ENCODE data around the gene CDC42EP3.
A peak's percentile ranks its signal among the peaks of the same experiment; 100 is the strongest.

The CDC42EP3 gene

GRCh38 chr2:37665043-37665442 is 6.4 kb downstream of the CDC42EP3 start:
- no peak for DNase-seq
- peaks cover 16% of the 10 kb centered on the region for H3K36me3 Mint-ChIP-seq (ENCODE audit: low read depth)
- H3K27ac Mint-ChIP-seq = no peak overlapping the region
- H3K9me3 Mint-ChIP-seq = no peaks in the 10 kb centered on the region
- TF ChIP-seq CTCF (IDR thresholded peaks at IDR 0.05) = no peak
- H3K4me3 Mint-ChIP-seq = no peak overlapping the region
- peaks cover 20% of the 10 kb centered on the region for H3K27me3 Mint-ChIP-seq (ENCODE audit: low read depth, poor library complexity)
- peaks cover 26% of the 10 kb centered on the region for H3K4me1 Mint-ChIP-seq

GRCh38 chr2:37664231-37664643 is 7.2 kb downstream of the CDC42EP3 start:
- Mint-ChIP-seq H3K27ac (no peak overlapping the region), H3K4me1 (peaks cover 18% of the 10 kb centered on the region), H3K4me3 (no peak overlapping the region)

GRCh38 chr2:37663390-37663789 is 8.1 kb downstream of the CDC42EP3 start:
- no peak overlapping the region for H3K27ac Mint-ChIP-seq
- no peak for TF ChIP-seq CTCF (IDR thresholded peaks at IDR 0.05)

More at GRCh38 chr2:37664231-37664643, 7.2 kb downstream of the CDC42EP3 start:
- H3K27me3 Mint-ChIP-seq (ENCODE audit: low read depth, poor library complexity) = peaks cover 12% of the 10 kb centered on the region
- no peak for TF ChIP-seq CTCF (IDR thresholded peaks at IDR 0.05)
- H3K9me3 Mint-ChIP-seq = no peaks in the 10 kb centered on the region
- peaks cover 16% of the 10 kb centered on the region for H3K36me3 Mint-ChIP-seq (ENCODE audit: low read depth)
- no peak for DNase-seq

GRCh38 chr2:37659723-37660122 is 11.7 kb downstream of the CDC42EP3 start:
- Mint-ChIP-seq H3K4me1 (peaks cover 27% of the 10 kb centered on the region), H3K27ac (no peak overlapping the region), H3K4me3 (no peak overlapping the region), H3K9me3 (no peaks in the 10 kb centered on the region), H3K27me3 (ENCODE audit: low read depth, poor library complexity) (peaks cover 9% of the 10 kb centered on the region), H3K36me3 (ENCODE audit: low read depth) (peaks cover 27% of the 10 kb centered on the region)
- no peak for TF ChIP-seq CTCF (IDR thresholded peaks at IDR 0.05)
- no peak for DNase-seq

More at GRCh38 chr2:37663390-37663789, 8.1 kb downstream of the CDC42EP3 start:
- peaks cover 20% of the 10 kb centered on the region for H3K36me3 Mint-ChIP-seq (ENCODE audit: low read depth)
- peaks cover 16% of the 10 kb centered on the region for H3K4me1 Mint-ChIP-seq
- H3K9me3 Mint-ChIP-seq = no peaks in the 10 kb centered on the region
- H3K4me3 Mint-ChIP-seq = no peak overlapping the region
- no peak for DNase-seq
- peaks cover 13% of the 10 kb centered on the region for H3K27me3 Mint-ChIP-seq (ENCODE audit: low read depth, poor library complexity)

GRCh38 chr2:37658682-37659081 is 12.8 kb downstream of the CDC42EP3 start:
- no peak for DNase-seq
- Mint-ChIP-seq H3K27me3 (ENCODE audit: low read depth, poor library complexity) (peaks cover 9% of the 10 kb centered on the region), H3K36me3 (ENCODE audit: low read depth) (peaks cover 20% of the 10 kb centered on the region), H3K4me1 (peaks cover 31% of the 10 kb centered on the region), H3K4me3 (no peak overlapping the region), H3K27ac (peak overlapping the region; percentile 26), H3K9me3 (no peaks in the 10 kb centered on the region)
- TF ChIP-seq CTCF (IDR thresholded peaks at IDR 0.05) = no peak

- Mint-ChIP-seq H3K4me1 (peaks cover 42% of the 10 kb centered on the region), H3K27ac (no peak overlapping the region)
- DNase-seq = no peak
These were observed 14.0 kb downstream of the CDC42EP3 start for GRCh38 chr2:37657471-37657870.

More at GRCh38 chr2:37657471-37657870, 14.0 kb downstream of the CDC42EP3 start:
- H3K36me3 Mint-ChIP-seq (ENCODE audit: low read depth) = peaks cover 13% of the 10 kb centered on the region
- no peak for TF ChIP-seq CTCF (IDR thresholded peaks at IDR 0.05)
- H3K9me3 Mint-ChIP-seq = no peaks in the 10 kb centered on the region
- H3K4me3 Mint-ChIP-seq = no peak overlapping the region
- peaks cover 8% of the 10 kb centered on the region for H3K27me3 Mint-ChIP-seq (ENCODE audit: low read depth, poor library complexity)
